Effector memory CD4-positive, alpha-beta T cell (primary cell): Measurements from ENCODE around the gene ATP6V1B1.

ENCODE experiments used
- DNase-seq, 3 donors: peaks; one replicate each; pipeline ENCODE4 v3.0.0-alpha.2; 2020
- H3K27ac ChIP-seq: 2 replicates; pipeline ENCODE4 v1.7.0; 2013; ENCODE audit warnings: mild to moderate bottlenecking, low read length, moderate library complexity; ENCODE audit not compliant: insufficient read depth, poor library complexity, severe bottlenecking
- H3K27me3 ChIP-seq: replicated peaks from 2 replicates; pipeline ENCODE4 v1.7.0; 2013; ENCODE audit warnings: mild to moderate bottlenecking, low read length; ENCODE audit not compliant: insufficient read depth, control insufficient read depth, poor library complexity, severe bottlenecking
- H3K36me3 ChIP-seq: 2 replicates; pipeline ENCODE4 v1.7.0; 2013; ENCODE audit warnings: mild to moderate bottlenecking, low read length, moderate library complexity; ENCODE audit not compliant: control insufficient read depth, insufficient read depth
- H3K4me1 ChIP-seq: 2 replicates; pipeline ENCODE4 v1.7.0; 2013; ENCODE audit warnings: low read length, mild to moderate bottlenecking; ENCODE audit not compliant: control insufficient read depth, insufficient read depth, poor library complexity, severe bottlenecking
- H3K4me3 ChIP-seq: 2 replicates; pipeline ENCODE4 v1.7.0; 2013; ENCODE audit warnings: low read length, low read depth, mild to moderate bottlenecking; ENCODE audit not compliant: insufficient read depth, poor library complexity, severe bottlenecking
- H3K9me3 ChIP-seq: 2 replicates; pipeline ENCODE4 v1.7.0; 2013; ENCODE audit warnings: mild to moderate bottlenecking, low read length, moderate library complexity; ENCODE audit not compliant: control insufficient read depth

The ATP6V1B1 gene

DNA sequence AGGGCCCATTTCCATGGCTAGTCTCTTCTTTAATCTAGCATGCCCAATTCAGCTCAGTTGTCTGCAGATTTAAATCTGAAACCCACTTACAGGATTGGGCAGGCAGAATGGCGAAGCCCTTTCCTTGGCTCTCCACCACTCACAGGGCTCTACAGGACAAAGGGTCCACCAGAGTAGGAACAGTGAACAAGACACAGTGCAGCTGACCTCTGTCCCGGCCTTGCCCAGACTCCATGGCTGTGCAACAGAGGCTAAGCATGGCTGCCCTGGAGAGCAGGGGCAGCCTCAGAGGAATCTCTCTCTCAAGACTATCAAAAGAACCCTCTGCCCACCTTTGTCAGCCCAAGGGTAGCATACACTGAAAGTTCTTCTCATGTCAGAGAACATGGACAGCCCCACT, 9.7 kb upstream of the ATP6V1B1 start:
- Histone ChIP-seq H3K4me3 (no peak overlapping the region), H3K27ac (no peak overlapping the region), H3K4me1 (no peaks in the 10 kb centered on the region), H3K9me3 (no peaks in the 10 kb centered on the region), H3K36me3 (no peaks in the 10 kb centered on the region), H3K27me3 (no peaks in the 10 kb centered on the region)
- DNase-seq = no peak

DNA sequence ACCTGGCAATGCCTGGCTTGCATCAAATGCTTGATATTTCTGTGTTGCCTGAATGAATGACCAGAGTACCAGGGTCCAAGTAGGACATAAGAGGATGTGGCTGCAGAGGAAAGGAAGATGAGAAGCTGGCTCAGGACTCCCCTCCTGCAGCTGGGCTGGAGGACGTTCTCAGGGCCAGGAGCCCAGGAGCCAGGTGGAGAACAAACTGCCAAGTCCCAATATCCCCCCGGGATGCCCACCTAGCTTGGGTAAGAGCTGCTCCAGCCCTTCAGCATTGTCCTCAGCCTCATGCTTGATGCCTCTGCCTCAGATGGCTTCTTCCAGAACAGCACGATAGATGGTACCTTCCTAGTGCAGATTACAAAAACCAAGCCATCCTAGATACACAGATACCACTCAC, 8.6 kb upstream of the ATP6V1B1 start:
- no peak overlapping the region for H3K27ac ChIP-seq
- no peak overlapping the region for H3K4me3 ChIP-seq
- H3K4me1 ChIP-seq = no peaks in the 10 kb centered on the region
- H3K27me3 ChIP-seq = no peaks in the 10 kb centered on the region
- H3K9me3 ChIP-seq = no peaks in the 10 kb centered on the region
- H3K36me3 ChIP-seq = no peaks in the 10 kb centered on the region
- DNase-seq = no peak

DNA sequence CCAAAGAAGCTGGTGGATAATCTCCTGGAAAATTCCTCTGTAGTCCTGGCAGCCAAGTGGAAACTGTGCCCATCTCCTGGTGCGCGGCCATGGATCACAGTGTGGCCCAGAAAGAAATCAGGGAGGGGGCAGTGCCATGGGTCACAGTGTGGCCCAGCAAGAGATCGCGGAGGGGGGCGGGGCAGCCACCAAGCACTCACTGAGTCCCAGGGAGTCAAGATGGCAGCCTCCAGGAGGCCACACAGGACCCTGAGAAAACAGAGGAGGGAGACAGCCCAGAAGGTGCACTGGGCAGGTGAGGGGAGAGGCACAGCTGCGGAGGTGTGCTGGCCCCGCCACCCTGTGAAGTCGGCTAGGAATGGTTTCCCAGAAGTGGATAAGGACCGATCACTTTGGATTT, 8.1 kb upstream of the ATP6V1B1 start:
- no peak for DNase-seq
- Histone ChIP-seq H3K4me3 (no peak overlapping the region), H3K27ac (no peak overlapping the region), H3K36me3 (no peaks in the 10 kb centered on the region), H3K4me1 (no peaks in the 10 kb centered on the region), H3K27me3 (no peaks in the 10 kb centered on the region), H3K9me3 (no peaks in the 10 kb centered on the region)

DNA sequence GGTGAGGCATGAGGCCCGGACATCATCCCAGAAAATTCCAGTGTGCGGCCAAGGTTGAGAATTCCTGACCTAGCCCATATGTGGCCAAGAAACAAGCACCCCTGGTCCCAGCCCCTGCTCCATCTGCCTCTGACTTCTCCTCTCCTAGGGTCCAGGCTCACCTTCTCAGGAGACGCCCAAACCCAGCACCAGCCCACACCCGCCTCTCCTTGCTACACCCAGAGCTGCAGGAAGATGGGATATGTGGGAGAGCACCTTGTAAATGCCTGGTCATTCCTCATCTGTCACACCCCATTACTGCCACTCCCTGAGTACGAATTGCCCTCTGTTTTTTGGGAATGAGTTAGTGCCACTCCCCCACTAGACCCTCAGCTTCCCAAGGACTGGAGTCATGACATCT, 7.3 kb upstream of the ATP6V1B1 start:
- DNase-seq = no peak
- Histone ChIP-seq H3K4me1 (no peaks in the 10 kb centered on the region), H3K36me3 (no peaks in the 10 kb centered on the region), H3K27ac (no peak overlapping the region), H3K9me3 (no peaks in the 10 kb centered on the region), H3K4me3 (no peak overlapping the region), H3K27me3 (no peaks in the 10 kb centered on the region)

DNA sequence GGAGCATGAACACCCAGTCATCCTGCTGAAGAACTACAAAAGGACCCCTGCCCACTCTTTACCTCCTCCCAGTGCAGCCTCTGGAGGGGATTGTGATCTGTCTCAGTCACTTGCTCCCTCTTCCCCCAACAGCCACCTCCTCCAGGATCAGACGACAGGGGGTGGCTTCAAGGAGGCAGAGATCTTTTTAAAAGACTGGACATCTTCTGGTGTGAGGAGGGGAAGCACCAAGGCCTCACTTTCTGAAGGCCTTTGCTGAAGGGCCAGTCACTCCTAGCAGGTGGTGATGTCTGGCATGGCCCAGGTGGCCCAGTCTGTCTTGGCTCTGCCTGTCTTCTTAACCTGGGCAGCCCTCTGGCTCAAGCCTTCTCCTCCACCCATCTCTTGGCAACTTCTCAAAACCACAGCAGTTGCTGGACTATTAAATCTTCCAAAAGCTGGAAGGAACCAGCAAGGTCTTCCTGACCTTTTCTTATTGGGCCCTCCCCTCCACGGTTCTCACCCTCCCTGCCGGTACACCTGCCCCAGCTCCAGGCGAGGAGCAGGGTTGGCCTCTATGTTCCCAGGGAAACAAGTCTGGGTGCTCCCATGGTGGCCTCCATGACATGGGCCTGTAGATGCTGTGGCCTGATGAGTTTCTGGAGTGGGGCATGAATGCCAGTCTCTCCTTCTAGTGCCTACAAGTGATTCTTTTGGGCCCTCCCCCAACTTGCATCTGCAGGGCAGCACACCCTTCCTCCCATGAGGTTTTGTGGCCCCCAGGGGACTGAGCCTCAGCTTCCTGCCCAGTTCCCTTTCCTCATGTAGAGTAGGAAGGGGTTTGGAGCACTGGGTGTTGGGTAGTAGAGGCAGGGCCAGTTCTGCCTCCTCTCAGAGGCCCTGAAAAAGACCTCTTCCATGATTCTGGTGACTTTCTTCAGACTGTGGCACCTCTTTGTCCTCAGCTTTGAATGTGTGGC, 5.0 kb upstream of the ATP6V1B1 start:
- Histone ChIP-seq H3K27me3 (no peaks in the 10 kb centered on the region), H3K4me1 (no peaks in the 10 kb centered on the region), H3K27ac (no peak overlapping the region), H3K4me3 (no peak overlapping the region), H3K36me3 (no peaks in the 10 kb centered on the region), H3K9me3 (no peaks in the 10 kb centered on the region)
- DNase-seq = no peak

DNA sequence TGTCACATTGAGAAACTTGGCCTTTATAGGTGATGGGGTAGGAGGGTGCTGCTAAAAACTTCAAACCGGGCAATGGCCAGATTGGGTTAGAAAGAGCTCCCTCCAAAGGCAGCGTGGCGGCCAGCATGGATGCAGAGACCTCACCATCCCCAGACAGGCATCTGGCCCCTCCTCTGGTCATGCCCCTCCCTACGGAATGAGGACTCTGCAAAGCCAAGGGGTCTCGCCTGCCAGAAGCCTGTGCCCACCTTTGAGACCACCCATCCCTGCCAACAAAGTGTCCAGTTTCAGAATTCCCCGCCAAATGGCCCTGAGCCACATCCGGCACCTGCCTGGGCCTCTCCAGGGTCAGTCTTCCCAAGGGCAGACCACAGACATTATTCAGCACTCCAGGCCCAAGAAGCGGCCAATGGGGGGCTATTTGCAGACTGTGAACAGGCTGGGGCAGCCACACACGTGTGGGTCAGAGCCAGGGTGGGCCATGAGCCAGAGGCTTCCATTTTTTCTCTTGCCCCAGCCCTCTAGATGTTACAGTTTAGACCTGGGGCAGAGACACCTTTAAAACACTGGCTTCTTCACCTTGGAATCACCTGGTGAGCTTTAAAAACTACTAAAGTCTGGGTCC, 4.2 kb upstream of the ATP6V1B1 start:
- no peak for DNase-seq
- no peaks in the 10 kb centered on the region for H3K27me3 ChIP-seq
- H3K27ac ChIP-seq = no peak overlapping the region
- H3K4me1 ChIP-seq = no peaks in the 10 kb centered on the region
- no peaks in the 10 kb centered on the region for H3K36me3 ChIP-seq
- no peak overlapping the region for H3K4me3 ChIP-seq
- no peaks in the 10 kb centered on the region for H3K9me3 ChIP-seq

DNA sequence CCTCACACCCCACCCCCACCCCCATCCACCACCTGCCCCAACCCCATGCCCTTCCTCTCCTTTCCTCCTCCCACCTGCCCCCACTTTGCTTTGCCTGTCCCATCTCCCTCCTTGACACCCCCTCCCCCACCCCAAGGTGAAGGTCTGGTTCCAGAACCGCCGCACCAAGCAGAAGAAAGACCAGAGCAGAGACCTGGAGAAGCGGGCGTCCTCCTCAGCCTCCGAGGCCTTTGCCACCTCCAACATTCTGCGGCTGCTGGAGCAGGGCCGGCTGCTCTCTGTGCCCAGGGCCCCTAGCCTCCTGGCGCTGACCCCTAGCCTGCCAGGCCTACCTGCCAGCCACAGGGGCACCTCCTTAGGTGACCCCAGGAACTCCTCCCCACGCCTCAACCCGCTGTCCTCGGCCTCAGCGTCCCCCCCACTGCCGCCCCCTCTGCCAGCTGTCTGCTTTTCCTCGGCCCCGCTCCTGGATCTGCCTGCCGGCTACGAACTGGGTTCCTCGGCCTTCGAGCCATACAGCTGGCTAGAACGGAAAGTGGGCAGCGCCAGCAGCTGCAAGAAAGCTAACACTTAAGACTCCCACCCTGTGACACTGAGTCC, 3.0 kb upstream of the ATP6V1B1 start:
- Histone ChIP-seq H3K9me3 (no peaks in the 10 kb centered on the region), H3K27me3 (no peaks in the 10 kb centered on the region), H3K27ac (no peak overlapping the region), H3K4me3 (no peak overlapping the region), H3K36me3 (no peaks in the 10 kb centered on the region), H3K4me1 (no peaks in the 10 kb centered on the region)
- DNase-seq = no peak

DNA sequence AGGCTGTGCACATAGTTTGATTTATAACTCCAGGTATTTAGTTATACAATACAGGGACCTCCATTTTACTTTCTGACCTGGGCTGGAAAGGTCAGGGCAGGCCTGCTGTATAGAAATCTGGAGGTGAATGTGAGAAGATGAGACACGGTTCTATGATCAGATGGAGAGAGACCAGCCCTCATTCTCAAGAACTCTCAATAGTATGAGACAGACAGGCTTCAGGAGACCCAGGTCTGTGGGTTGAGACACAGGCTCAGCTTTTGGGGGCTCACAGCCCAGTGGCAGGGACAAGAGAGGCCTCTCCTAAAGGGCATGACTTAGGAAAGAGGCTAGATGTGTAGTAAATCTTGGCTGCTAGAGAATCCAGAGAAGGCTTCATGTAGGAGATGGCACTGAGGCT, 719 bp upstream of the ATP6V1B1 start:
- no peak for DNase-seq
- H3K36me3 ChIP-seq = no peaks in the 10 kb centered on the region
- no peak overlapping the region for H3K4me3 ChIP-seq
- H3K27me3 ChIP-seq = no peaks in the 10 kb centered on the region
- H3K9me3 ChIP-seq = no peaks in the 10 kb centered on the region
- H3K4me1 ChIP-seq = no peaks in the 10 kb centered on the region
- no peak overlapping the region for H3K27ac ChIP-seq

DNA sequence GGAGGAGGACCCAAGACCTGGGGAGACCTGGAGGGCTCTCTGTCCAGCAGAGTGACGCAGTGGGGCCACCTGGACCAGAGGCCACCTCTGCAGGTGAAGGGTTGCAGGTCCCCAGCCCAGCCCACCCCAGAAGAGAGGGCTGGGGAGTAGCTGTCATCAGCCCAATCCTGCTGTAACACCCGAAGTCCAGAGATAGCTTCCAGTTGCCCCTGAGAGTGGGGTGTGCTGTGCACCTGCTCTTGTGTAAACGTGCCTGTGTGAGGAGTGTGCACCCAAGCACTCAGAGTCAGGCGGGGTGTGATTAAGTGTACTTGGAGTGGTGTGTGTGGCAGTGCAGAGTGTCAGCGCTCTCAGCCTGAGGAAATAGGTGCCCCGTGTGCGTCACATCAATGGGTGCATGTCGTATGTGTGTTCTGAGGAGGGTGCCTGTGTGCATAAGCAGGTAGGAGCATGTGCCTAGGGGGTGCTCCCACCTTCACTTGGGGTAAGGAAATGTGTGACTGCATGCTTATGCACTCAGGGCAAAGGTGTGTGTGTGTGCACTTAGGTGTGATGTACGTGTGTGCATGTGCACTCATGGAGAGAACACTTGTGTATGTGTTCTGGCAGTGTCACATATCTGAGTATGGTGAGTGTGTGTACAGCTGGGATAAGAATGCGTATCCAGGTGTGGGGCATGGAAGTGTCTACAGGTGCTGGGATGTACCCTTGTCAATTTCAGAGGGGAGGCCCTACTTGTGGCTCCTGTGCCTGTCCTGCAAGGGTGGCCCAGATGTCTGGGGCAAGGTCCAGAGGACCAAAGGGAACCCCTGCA, 672 bp downstream of the ATP6V1B1 start:
- Histone ChIP-seq H3K9me3 (no peaks in the 10 kb centered on the region), H3K27me3 (no peaks in the 10 kb centered on the region), H3K4me3 (no peak overlapping the region), H3K4me1 (no peaks in the 10 kb centered on the region), H3K27ac (no peak overlapping the region), H3K36me3 (no peaks in the 10 kb centered on the region)
- DNase-seq = no peak
